ENCODE data around the gene CNTNAP5.

DNA sequence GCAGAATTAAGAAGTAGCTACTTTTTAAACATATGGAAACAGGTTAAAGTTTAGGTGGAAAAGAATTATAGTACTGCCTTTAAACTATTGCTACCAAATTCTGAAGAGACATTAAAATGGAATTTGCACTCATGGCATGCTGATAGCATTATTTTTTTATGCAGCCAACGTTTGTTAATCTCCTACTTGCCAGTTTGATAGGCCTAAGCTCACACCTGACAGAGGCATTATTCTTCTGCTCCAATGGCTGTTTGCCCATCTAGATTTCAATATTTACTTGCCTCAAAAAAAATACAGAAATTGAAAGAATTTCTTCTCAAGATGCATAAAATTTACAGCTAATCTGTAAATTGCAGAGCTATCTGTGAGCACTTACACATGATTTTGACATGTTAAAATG is 849.6 kb downstream of the CNTNAP5 start:
- TF ChIP-seq, protein P1, sequence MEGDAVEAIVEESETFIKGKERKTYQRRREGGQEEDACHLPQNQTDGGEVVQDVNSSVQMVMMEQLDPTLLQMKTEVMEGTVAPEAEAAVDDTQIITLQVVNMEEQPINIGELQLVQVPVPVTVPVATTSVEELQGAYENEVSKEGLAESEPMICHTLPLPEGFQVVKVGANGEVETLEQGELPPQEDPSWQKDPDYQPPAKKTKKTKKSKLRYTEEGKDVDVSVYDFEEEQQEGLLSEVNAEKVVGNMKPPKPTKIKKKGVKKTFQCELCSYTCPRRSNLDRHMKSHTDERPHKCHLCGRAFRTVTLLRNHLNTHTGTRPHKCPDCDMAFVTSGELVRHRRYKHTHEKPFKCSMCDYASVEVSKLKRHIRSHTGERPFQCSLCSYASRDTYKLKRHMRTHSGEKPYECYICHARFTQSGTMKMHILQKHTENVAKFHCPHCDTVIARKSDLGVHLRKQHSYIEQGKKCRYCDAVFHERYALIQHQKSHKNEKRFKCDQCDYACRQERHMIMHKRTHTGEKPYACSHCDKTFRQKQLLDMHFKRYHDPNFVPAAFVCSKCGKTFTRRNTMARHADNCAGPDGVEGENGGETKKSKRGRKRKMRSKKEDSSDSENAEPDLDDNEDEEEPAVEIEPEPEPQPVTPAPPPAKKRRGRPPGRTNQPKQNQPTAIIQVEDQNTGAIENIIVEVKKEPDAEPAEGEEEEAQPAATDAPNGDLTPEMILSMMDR (IDR thresholded peaks at IDR 0.05; ENCODE audit: low read depth, low read length, missing input control) = no peak
- TF ChIP-seq GABPA (IDR thresholded peaks at IDR 0.05 in 1 of 2, conservative IDR thresholded peaks at IDR 0.05 in 1 of 2) (no peak), RAD21 (IDR thresholded peaks at IDR 0.05) (no peak), TAF1 (conservative IDR thresholded peaks at IDR 0.05) (no peak), FOXA2 (IDR thresholded peaks at IDR 0.05) (no peak), FOXA1 (IDR thresholded peaks at IDR 0.05) (no peak), RXRA (IDR thresholded peaks at IDR 0.05) (no peak)
- TF ChIP-seq, protein P2, sequence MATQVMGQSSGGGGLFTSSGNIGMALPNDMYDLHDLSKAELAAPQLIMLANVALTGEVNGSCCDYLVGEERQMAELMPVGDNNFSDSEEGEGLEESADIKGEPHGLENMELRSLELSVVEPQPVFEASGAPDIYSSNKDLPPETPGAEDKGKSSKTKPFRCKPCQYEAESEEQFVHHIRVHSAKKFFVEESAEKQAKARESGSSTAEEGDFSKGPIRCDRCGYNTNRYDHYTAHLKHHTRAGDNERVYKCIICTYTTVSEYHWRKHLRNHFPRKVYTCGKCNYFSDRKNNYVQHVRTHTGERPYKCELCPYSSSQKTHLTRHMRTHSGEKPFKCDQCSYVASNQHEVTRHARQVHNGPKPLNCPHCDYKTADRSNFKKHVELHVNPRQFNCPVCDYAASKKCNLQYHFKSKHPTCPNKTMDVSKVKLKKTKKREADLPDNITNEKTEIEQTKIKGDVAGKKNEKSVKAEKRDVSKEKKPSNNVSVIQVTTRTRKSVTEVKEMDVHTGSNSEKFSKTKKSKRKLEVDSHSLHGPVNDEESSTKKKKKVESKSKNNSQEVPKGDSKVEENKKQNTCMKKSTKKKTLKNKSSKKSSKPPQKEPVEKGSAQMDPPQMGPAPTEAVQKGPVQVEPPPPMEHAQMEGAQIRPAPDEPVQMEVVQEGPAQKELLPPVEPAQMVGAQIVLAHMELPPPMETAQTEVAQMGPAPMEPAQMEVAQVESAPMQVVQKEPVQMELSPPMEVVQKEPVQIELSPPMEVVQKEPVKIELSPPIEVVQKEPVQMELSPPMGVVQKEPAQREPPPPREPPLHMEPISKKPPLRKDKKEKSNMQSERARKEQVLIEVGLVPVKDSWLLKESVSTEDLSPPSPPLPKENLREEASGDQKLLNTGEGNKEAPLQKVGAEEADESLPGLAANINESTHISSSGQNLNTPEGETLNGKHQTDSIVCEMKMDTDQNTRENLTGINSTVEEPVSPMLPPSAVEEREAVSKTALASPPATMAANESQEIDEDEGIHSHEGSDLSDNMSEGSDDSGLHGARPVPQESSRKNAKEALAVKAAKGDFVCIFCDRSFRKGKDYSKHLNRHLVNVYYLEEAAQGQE (IDR thresholded peaks at IDR 0.05) = no peak
